Sigmoid colon (tissue), 7 donors: Measurements from ENCODE around the gene MOV10L1. TPM values are rescaled to one million over a fixed set of nuclear protein-coding genes. Genes with fewer than 3 reads are reported as not detected.
A peak's percentile ranks its signal among the peaks of the same experiment; 100 is the strongest.

ENCODE experiments used
- DNase-seq: peaks from one replicate; pipeline ENCODE4 v3.0.0-alpha.2; 2019
- H3K27ac ChIP-seq, 4 donors: fragments of 200-600 bp; sonication (generic); one replicate each; pipeline ENCODE4 v1.5.1; 2016 to 2019; ENCODE audit warnings: mild to moderate bottlenecking in 1 of 4
- H3K27me3 ChIP-seq, 3 donors: fragments of 200-600 bp; sonication (generic); one replicate each; pipeline ENCODE4 v1.5.1; 2019; ENCODE audit warnings: mild to moderate bottlenecking in 1 of 3
- H3K36me3 ChIP-seq, 4 donors: fragments of 200-600 bp; sonication (generic); one replicate each; pipeline ENCODE4 v1.5.1; 2016 to 2019
- H3K4me1 ChIP-seq, 4 donors: fragments of 200-600 bp; sonication (generic); one replicate each; pipeline ENCODE4 v1.5.1; 2017 to 2019
- H3K4me3 ChIP-seq, 4 donors: fragments of 200-600 bp; sonication (generic); one replicate each; pipeline ENCODE4 v1.5.1; 2017 to 2019; ENCODE audit warnings: mild to moderate bottlenecking in 2 of 4, moderate library complexity in 1 of 4
- H3K9me3 ChIP-seq, 4 donors: fragments of 200-600 bp in 3 of 4; sonication (generic) in 3 of 4; one replicate each; pipeline versions ENCODE4 v1.5.1 to v1.6.1; 2013 to 2019
- CTCF ChIP-seq, 4 experiments: fragments of 450-650 bp in 3 of 4; fragments of 200-600 bp in 1 of 4; IDR thresholded peaks; one replicate each; pipeline ENCODE4 v1.5.1; 2016 to 2019; ENCODE audit warnings: antibody characterized with exemption in 4 of 4, mild to moderate bottlenecking in 3 of 4, moderate library complexity in 2 of 4
- EP300 ChIP-seq, 4 donors: sonication (generic); formaldehyde crosslinking; IDR thresholded peaks; one replicate each; pipeline ENCODE4 v1.6.1; 2017; ENCODE audit warnings: antibody characterized with exemption in 4 of 4
- POLR2A ChIP-seq, 2 donors: fragments of 450-650 bp; IDR thresholded peaks; one replicate each; pipeline ENCODE4 v1.6.1; 2016; ENCODE audit warnings: antibody characterized with exemption in 2 of 2, mild to moderate bottlenecking in 2 of 2, moderate library complexity in 2 of 2
- POLR2AphosphoS5 ChIP-seq, 4 donors: sonication (generic); formaldehyde crosslinking; IDR thresholded peaks; one replicate each; pipeline ENCODE4 v1.6.1; 2017; ENCODE audit warnings: antibody characterized with exemption in 4 of 4
- WGBS, 2 donors: extraction: QIAGEN DNeasy Blood & Tissue Kit; methylation state at CpG; one replicate each; pipeline ENCODE4 v1.1.7; 2013; 5-methylcytosine and 5-hydroxymethylcytosine counted together
- intact Hi-C: fragments of 100-400 bp; cut with DNase I; formaldehyde crosslinking; loops from one replicate; pipeline ENCODE4 v1.15.1; 2023
- polyA plus RNA-seq, 3 donors: library from polyadenylated mRNA; stranded (reverse); fragments of 200-250 nt; gene quantifications; one replicate each; pipeline ENCODE4 v1.2.3, GENCODE V29; 2013
- total RNA-seq, 4 donors: library from RNA; depleted of rRNA; stranded (reverse); fragments of >200 nt; gene quantifications; one replicate each; pipeline ENCODE4 v1.1.0, GENCODE V29; 2016
- donor health status: healthy with polysubstance abuse.
- donor health status: Bipolar disorder and iron deficiency.
- donor health status: healthy.

The MOV10L1 gene
- total and polyA plus RNA-seq, 7 donors = 0.47 to 5.6 (median 1.8) TPM; not detected in 2

- 94 to 95% methylated on average over 45 of the region's 45 CpGs for WGBS, 2 donors
- Histone ChIP-seq H3K27ac (no peak overlapping the region), H3K9me3 (no peaks in the 10 kb centered on the region), H3K27me3 (no peaks in the 10 kb centered on the region), H3K4me1 (peaks cover 0 to 40% (median 27%) of the 10 kb centered on the region in 4 donors), H3K4me3 (no peak overlapping the region), H3K36me3 (peaks cover 4 to 58% (median 21%) of the 10 kb centered on the region in 4 donors)
- TF ChIP-seq EP300 (IDR thresholded peaks at IDR 0.05) (no peak), CTCF (IDR thresholded peaks at IDR 0.05) (no peak), POLR2AphosphoS5 (IDR thresholded peaks at IDR 0.05) (no peak), POLR2A (IDR thresholded peaks at IDR 0.05) (no peak)
- intact Hi-C loops = loop anchor here (10.0 kb wide), 1 partner anchor 421 kb away; no protein-coding TSS in a partner anchor
- no peak for DNase-seq
These were observed 116.2 kb downstream of the MOV10L1 start for GRCh38 chr22:50205781-50206569.

- Histone ChIP-seq H3K36me3 (peaks cover 4 to 64% (median 23%) of the 10 kb centered on the region in 4 donors), H3K4me3 (no peak overlapping the region), H3K4me1 (peaks cover 0 to 37% (median 24%) of the 10 kb centered on the region in 4 donors), H3K9me3 (no peaks in the 10 kb centered on the region), H3K27me3 (no peaks in the 10 kb centered on the region), H3K27ac (peak overlapping the region in 1 of 4 donors; percentile 17)
- TF ChIP-seq POLR2AphosphoS5 (IDR thresholded peaks at IDR 0.05) (no peak), POLR2A (IDR thresholded peaks at IDR 0.05) (no peak), CTCF (IDR thresholded peaks at IDR 0.05) (no peak), EP300 (IDR thresholded peaks at IDR 0.05) (no peak)
- intact Hi-C loops = loop anchor here (10.0 kb wide), 1 partner anchor 422 kb away; no protein-coding TSS in a partner anchor
- DNase-seq = peak; percentile 82
- 51 to 62% methylated on average over 10 of the region's 10 CpGs for WGBS, 2 donors
These were observed 116.8 kb downstream of the MOV10L1 start for GRCh38 chr22:50206599-50206998.

GRCh38 chr22:50207383-50208140 lies 117.8 kb downstream of the MOV10L1 start:
- H3K27me3 ChIP-seq = no peaks in the 10 kb centered on the region
- H3K36me3 ChIP-seq = peaks cover 4 to 74% (median 27%) of the 10 kb centered on the region in 4 donors
- H3K27ac ChIP-seq = no peak overlapping the region
- peaks cover 0 to 27% (median 14%) of the 10 kb centered on the region in 4 donors for H3K4me1 ChIP-seq
- intact Hi-C loops = loop anchor here (10.0 kb wide), 1 partner anchor 423 kb away; no protein-coding TSS in a partner anchor
- TF ChIP-seq POLR2A (IDR thresholded peaks at IDR 0.05) (no peak), POLR2AphosphoS5 (IDR thresholded peaks at IDR 0.05) (no peak), CTCF (IDR thresholded peaks at IDR 0.05) (no peak), EP300 (IDR thresholded peaks at IDR 0.05) (no peak)
- no peak for DNase-seq
- no peak overlapping the region for H3K4me3 ChIP-seq
- no peaks in the 10 kb centered on the region for H3K9me3 ChIP-seq
- 61 to 73% methylated on average over 23 of the region's 23 CpGs for WGBS, 2 donors

GRCh38 chr22:50208430-50208938 lies 118.7 kb downstream of the MOV10L1 start:
- no peak overlapping the region for H3K4me3 ChIP-seq
- no peak for TF ChIP-seq CTCF (IDR thresholded peaks at IDR 0.05)
- no peak for TF ChIP-seq POLR2A (IDR thresholded peaks at IDR 0.05)
- TF ChIP-seq POLR2AphosphoS5 (IDR thresholded peaks at IDR 0.05) = no peak
- no peak for TF ChIP-seq EP300 (IDR thresholded peaks at IDR 0.05)
- no peaks in the 10 kb centered on the region for H3K27me3 ChIP-seq
- WGBS, 2 donors = 89% methylated on average over 22 of the region's 22 CpGs
- peaks cover 0 to 27% (median 11%) of the 10 kb centered on the region in 4 donors for H3K4me1 ChIP-seq
- intact Hi-C loops = loop anchor here (10.0 kb wide), 1 partner anchor 424 kb away; no protein-coding TSS in a partner anchor
- no peaks in the 10 kb centered on the region for H3K9me3 ChIP-seq
- DNase-seq = no peak
- no peak overlapping the region for H3K27ac ChIP-seq
- peaks cover 4 to 78% (median 36%) of the 10 kb centered on the region in 4 donors for H3K36me3 ChIP-seq
